Uterus (tissue), 4 donors: ENCODE data around the gene CEND1. TPM values are rescaled to one million over a fixed set of nuclear protein-coding genes. Genes with fewer than 3 reads are reported as not detected.

ENCODE experiments used
- DNase-seq, 2 donors: peaks; one replicate each; pipeline ENCODE4 v3.0.0-alpha.2; 2019 to 2020
- H3K27ac ChIP-seq, 2 donors: fragments of 200-600 bp; sonication (generic); 1 replicate in 1 of 2; 2 replicates in 1 of 2; pipeline ENCODE4 v1.5.1; 2016 to 2018
- H3K27me3 ChIP-seq, 2 donors: fragments of 200-600 bp; sonication (generic); one replicate each; pipeline ENCODE4 v1.5.1; 2018 to 2019; ENCODE audit warnings: control low read depth in 1 of 2
- H3K36me3 ChIP-seq, 2 donors: fragments of 200-600 bp; sonication (generic); one replicate each; pipeline ENCODE4 v1.5.1; 2019; ENCODE audit warnings: control low read depth in 1 of 2
- H3K4me1 ChIP-seq, 2 donors: fragments of 200-600 bp; sonication (generic); one replicate each; pipeline ENCODE4 v1.5.1; 2018 to 2019; ENCODE audit warnings: control low read depth in 1 of 2
- H3K4me3 ChIP-seq, 2 donors: fragments of 200-600 bp; sonication (generic); 1 replicate in 1 of 2; 2 replicates in 1 of 2; pipeline ENCODE4 v1.5.1; 2018 to 2019; ENCODE audit warnings: mild to moderate bottlenecking in 1 of 2
- H3K9me3 ChIP-seq, 2 donors: fragments of 200-600 bp; sonication (generic); one replicate each; pipeline ENCODE4 v1.5.1; 2019; ENCODE audit warnings: control low read depth in 1 of 2
- POLR2A ChIP-seq, 2 donors: fragments of 450-650 bp; IDR thresholded peaks; one replicate each; pipeline ENCODE4 v1.6.1; 2016; ENCODE audit warnings: antibody characterized with exemption in 2 of 2, mild to moderate bottlenecking in 1 of 2, moderate library complexity in 1 of 2
- intact Hi-C: fragments of 100-400 bp; cut with DNase I; formaldehyde crosslinking; loops from one replicate; pipeline ENCODE4 v1.15.1; 2023; ENCODE audit warnings: low total_unique reads
- total RNA-seq, 4 donors: library from RNA; depleted of rRNA in 3 of 4; stranded (reverse); fragments of >200 nt in 3 of 4; gene quantifications; one replicate each; pipeline versions ENCODE4 v1.1.0 to v1.2.4, GENCODE V29; 2014 to 2023
- TF ChIP-seq, protein P1 (sequence below), 4 experiments: fragments of 200-600 bp in 2 of 4; fragments of 450-650 bp in 2 of 4; sonication (generic) in 2 of 4; IDR thresholded peaks; one replicate each; pipeline ENCODE4 v1.5.1; 2016 to 2019; ENCODE audit warnings: antibody characterized with exemption in 4 of 4, mild to moderate bottlenecking in 2 of 4, moderate library complexity in 1 of 4
- donor health status: DM: yes; HTN: yes; CAD: no.

CEND1 gene
- total RNA-seq, 4 donors from 2014 or later, result 0.41 TPM; not detected in 3

DNA sequence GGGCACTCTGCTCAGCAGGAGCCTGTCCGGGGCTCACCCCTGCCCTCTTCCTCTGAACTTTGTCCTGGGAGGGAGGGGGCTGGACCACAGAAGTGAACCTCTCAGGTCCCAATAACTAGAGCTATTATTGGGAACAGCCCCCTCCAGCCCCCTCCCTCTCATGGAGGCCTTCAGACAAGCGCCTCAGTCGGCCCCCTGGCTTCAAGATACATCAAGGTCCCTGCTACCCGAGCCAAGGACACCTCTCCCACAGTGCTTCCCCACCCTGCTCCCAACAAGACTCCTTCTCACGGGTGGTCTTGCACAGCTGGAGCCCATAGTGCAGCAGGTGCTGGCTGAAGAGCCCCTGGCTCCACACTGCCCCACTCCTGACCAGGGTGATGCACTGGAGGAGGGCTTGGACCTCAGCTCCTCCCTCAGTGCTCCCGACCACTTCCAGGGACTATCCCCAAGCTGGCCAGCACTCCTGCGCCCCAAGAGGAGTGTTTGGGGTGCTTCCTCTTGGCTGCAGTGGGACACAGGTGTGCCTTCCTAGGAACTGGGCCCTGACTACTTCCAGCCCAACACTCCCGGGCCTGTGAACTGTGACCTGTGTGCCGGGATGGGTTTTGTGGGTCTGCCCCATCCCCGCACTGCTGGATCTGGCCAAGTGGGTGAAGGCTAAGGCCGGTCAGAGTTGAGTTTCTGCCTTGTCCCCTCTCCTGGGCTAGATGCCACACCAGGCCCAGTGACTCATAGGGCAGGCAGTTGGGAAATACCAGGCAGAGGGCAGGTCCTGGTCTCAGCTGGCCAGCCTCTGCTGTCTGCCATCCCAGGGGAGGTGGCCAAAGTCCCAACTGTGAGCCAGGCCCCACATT is 31.0 kb upstream of the CEND1 start:
- H3K36me3 ChIP-seq, result no peaks in the 10 kb centered on the region
- peaks cover 0 to 21% of the 10 kb centered on the region in 2 donors for H3K4me1 ChIP-seq
- no peak for DNase-seq
- intact Hi-C loops, result no loop called here
- H3K4me3 ChIP-seq, result peak overlapping the region; percentile 46 to 99
- no peaks in the 10 kb centered on the region for H3K9me3 ChIP-seq
- TF ChIP-seq, protein P1, sequence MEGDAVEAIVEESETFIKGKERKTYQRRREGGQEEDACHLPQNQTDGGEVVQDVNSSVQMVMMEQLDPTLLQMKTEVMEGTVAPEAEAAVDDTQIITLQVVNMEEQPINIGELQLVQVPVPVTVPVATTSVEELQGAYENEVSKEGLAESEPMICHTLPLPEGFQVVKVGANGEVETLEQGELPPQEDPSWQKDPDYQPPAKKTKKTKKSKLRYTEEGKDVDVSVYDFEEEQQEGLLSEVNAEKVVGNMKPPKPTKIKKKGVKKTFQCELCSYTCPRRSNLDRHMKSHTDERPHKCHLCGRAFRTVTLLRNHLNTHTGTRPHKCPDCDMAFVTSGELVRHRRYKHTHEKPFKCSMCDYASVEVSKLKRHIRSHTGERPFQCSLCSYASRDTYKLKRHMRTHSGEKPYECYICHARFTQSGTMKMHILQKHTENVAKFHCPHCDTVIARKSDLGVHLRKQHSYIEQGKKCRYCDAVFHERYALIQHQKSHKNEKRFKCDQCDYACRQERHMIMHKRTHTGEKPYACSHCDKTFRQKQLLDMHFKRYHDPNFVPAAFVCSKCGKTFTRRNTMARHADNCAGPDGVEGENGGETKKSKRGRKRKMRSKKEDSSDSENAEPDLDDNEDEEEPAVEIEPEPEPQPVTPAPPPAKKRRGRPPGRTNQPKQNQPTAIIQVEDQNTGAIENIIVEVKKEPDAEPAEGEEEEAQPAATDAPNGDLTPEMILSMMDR (IDR thresholded peaks at IDR 0.05), result no peak
- TF ChIP-seq POLR2A (IDR thresholded peaks at IDR 0.05), result no peak
- peaks cover 0 to under 1% of the 10 kb centered on the region in 2 donors for H3K27me3 ChIP-seq
- peak overlapping the region; percentile 85 to 98 for H3K27ac ChIP-seq

DNA sequence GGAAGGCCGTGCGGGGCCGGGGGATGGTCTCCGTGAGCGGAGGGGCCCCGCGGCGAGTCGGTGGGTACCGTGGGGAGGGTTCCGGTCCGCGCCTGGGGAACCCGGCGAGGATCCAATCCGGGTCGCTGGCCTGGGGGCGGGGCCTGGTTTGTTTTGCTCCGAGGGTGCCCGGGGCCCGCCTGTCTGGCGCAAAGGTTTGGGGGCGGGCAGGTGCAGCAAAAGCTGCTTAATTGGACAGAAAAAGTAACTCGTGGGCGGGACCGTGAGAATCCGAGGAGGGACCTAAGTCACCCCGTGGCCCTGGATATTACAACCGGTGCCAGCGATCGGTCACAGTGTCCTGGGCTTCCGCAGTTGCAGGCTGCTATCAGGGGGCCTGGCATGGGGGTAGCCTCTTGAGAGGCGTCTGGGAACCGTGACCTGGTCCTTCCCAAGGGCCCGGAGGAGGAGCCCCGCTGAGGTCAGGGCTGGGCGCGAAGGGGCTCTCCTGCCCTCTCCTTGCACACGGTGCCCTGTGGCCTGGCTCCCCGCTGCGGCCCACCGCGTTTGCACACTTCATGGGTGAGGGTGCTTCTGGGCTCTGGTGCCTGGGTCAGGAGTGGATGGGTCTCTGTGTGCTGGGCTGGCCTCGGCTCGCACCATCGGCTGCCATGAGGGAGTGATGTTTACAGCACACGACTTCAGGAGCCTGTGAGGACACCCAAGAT is 30.2 kb upstream of the CEND1 start:
- Histone ChIP-seq H3K27me3 (no peaks in the 10 kb centered on the region), H3K4me1 (peaks cover 0 to 21% of the 10 kb centered on the region in 2 donors), H3K36me3 (no peaks in the 10 kb centered on the region), H3K27ac (peak overlapping the region; percentile 85 to 98), H3K4me3 (peak overlapping the region; percentile 46 to 99), H3K9me3 (no peaks in the 10 kb centered on the region)
- DNase-seq, result peak; percentile 76 to 86
- intact Hi-C loops, result no loop called here
- TF ChIP-seq, protein P1 (IDR thresholded peaks at IDR 0.05), result no peak
- TF ChIP-seq POLR2A (IDR thresholded peaks at IDR 0.05), result peak in 1 of 2 donors; percentile 32

DNA sequence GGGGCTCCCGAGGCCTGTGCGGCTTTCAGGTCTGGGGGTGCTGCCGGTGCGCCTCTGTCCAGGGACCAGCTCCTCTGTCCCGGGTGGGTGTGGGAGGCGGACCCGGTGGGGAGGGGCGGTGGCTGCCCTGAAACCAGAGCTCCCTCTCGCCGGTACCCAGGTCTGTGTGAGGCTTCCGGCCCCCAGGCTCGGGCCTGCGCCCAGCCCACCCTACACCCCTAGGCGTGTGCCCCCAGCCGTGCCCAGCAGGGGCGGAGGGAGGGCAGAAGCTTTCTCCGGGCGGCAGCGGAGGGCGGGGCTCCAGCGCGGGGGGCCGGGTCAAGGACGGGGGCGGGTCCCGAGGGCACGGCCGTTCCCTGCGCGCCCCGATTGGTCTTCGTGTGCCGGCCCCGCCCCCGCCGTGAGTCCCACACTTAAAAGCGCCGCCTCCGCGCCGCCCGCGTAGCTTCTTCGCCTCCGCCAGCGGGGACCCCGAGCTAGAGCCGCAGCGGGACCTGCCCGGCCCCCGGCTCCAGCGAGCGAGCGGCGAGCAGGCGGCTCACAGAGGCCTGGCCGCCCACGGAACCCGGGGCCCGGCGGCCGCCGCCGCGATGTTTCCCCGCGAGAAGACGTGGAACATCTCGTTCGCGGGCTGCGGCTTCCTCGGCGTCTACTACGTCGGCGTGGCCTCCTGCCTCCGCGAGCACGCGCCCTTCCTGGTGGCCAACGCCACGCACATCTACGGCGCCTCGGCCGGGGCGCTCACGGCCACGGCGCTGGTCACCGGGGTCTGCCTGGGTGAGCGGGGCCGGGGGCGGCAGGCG is 29.4 kb upstream of the CEND1 start:
- peak overlapping the region; percentile 85 to 98 for H3K27ac ChIP-seq
- DNase-seq, result peak; percentile 90 to 92
- intact Hi-C loops, result no loop called here
- H3K36me3 ChIP-seq, result no peaks in the 10 kb centered on the region
- no peaks in the 10 kb centered on the region for H3K27me3 ChIP-seq
- peak overlapping the region; percentile 46 to 99 for H3K4me3 ChIP-seq
- TF ChIP-seq, protein P1 (IDR thresholded peaks at IDR 0.05), result peak in 3 of 4 experiments; percentile 17 to 29 (median 27)
- peak; percentile 65 to 87 for TF ChIP-seq POLR2A (IDR thresholded peaks at IDR 0.05)
- H3K9me3 ChIP-seq, result no peaks in the 10 kb centered on the region
- H3K4me1 ChIP-seq, result peaks cover 0 to 21% of the 10 kb centered on the region in 2 donors

DNA sequence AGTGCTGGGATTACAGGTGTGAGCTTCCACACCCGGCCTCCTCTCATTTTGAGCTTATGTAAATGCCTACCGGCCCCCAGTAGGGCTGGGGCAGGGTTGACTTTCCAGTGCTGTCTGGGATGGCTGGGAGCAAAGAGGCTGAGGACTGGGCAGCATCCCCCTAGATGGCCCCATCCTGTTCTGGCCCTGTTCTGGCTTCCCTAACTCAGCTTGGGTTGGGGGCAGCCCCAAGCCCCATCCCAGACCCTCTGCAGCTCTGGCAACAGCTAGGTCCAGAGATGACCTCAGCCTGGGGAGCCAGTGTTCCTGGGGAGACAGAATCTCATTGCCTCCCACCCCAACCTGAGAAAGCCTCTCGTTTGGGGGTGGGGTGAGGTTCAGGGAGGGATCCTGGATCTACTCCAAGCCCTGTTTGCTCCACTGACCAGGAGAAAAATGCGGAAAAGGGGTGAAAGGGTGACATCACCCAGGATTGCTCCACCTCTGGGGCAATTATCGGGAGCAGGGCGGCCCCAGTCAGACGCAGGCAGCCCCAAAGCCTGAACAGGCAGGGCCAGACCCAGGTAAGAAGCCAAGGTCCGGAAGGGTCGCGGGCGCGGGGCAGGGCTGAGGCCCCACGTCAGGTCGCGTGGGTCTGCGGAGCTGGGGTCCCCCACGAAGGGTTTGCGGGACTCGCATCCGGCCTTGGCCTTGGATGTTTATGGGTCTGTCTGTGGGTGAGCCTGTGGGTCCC is 28.7 kb upstream of the CEND1 start, which contains the start of gene PNPLA2:
Gene PNPLA2, plus strand, starts transcription at position 519 of the 733 bp plus-strand sequence. CDS start 805 bp downstream, outside the sequence.
- no peaks in the 10 kb centered on the region for H3K27me3 ChIP-seq
- peak within 1 kb of the TSS; percentile 46 to 99 for H3K4me3 ChIP-seq
- H3K36me3 ChIP-seq, result no peaks in the 10 kb centered on the region
- H3K4me1 ChIP-seq, result peaks cover 0 to 21% of the 10 kb centered on the region in 2 donors
- intact Hi-C loops, result no loop called here
- no peaks in the 10 kb centered on the region for H3K9me3 ChIP-seq
- DNase-seq, result peak; percentile 61 to 68
- H3K27ac ChIP-seq, result peak within 1 kb of the TSS; percentile 85 to 98
- TF ChIP-seq, protein P1 (IDR thresholded peaks at IDR 0.05), result no peak
- no peak for TF ChIP-seq POLR2A (IDR thresholded peaks at IDR 0.05)
